ENCODE results near the gene MEX3C.

Gene MEX3C

DNA sequence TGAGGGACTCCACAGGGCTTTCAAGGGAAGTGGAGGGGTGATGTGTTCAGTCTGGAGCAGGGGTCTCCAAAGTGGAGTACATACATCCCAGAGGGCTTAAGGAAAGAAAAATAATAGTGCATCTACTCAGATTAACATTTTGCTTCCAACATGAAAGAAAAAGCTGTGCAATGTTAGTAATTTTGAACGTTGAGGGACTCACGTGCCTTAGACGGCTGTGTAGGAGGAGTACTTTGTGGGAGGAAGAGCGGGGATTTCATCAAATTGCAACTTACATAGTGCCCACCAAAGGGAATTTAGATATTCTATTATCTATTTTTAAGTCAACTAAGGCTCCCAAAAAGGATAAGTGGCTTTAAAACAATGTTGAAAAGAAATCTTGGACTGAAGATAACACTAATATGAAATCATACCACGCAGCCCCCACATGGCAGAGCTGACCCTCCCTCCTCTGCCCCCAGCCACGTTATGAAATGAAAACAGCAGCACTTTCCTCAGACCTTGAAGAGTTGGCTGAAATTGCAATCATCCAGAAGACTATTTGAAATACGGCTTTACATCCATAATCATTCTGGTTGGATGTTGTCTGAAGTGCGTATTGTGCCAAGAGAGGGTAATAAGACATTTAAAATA, 42.9 kb downstream of the MEX3C start:
- no peak for DNase-seq (ENCODE audit: low read depth in 2 of 3, low spot score in 1 of 3)

GRCh38 chr18:51153659-51154371, 43.7 kb downstream of the MEX3C start:
- DNase-seq (ENCODE audit: low read depth in 2 of 3, low spot score in 1 of 3): peak in 2 of 3 donors; percentile 18 to 24

GRCh38 chr18:51151568-51152511, 45.6 kb downstream of the MEX3C start:
- DNase-seq (ENCODE audit: low read depth in 2 of 3, low spot score in 1 of 3): peak; percentile 51 to 70 (median 61)

DNA sequence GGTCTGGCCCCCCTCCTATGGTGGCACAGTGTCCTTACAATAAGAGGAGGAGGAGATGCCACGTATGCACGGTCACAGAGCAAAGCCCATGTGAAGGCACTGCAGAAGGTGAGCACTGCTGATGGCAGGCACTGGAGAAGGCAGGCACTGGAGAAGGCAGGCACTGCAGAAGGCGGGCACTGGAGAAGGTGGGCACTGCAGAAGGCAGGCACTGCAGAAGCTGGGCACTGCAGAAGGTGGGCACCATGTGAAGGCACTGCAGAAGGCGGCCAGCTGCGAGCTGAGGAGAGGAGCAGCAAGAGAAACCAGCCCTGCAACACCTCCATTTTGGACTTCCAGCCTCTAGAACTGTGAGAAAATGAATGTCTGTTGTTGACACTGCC, 46.3 kb downstream of the MEX3C start:
- DNase-seq (ENCODE audit: low read depth in 2 of 3, low spot score in 1 of 3): no peak

DNA sequence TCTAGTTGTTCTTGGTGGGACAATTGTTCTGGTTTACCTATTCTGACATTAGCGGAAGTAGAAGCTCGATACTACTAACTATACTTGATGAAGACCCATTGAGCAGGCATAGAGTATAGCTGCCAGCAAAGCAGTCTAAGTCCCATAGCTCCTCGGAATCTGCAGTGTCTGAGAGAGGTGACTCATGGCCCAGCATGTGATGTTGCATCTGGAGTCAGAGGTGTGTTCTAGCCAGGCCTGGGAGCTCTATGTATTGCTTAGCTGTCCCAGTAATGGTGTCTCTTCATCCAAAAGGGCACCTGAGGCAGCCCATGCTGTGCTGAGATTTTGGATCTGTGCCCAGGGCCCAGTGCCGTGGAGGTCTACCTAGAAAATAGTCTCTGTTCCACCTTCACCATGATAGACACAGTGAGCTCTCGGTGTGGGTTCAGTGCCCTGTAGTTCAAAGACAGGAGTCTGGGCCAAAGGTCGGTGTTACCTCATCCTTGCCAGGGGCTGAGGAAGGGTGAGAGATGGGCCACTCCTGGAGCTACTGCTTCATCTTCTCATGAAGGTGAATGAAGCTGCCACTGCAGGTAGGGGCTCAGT, 47.3 kb downstream of the MEX3C start:
- no peak for DNase-seq (ENCODE audit: low read depth in 2 of 3, low spot score in 1 of 3)

GRCh38 chr18:51149670-51150069, 47.8 kb downstream of the MEX3C start:
- DNase-seq (ENCODE audit: low read depth in 2 of 3, low spot score in 1 of 3): no peak

- DNase-seq (ENCODE audit: low read depth in 2 of 3, low spot score in 1 of 3): no peak
Measured at GRCh38 chr18:51146909-51147308, 50.6 kb downstream of the MEX3C start.

- DNase-seq (ENCODE audit: low read depth in 2 of 3, low spot score in 1 of 3): no peak
Measured at GRCh38 chr18:51138936-51139335, 58.5 kb downstream of the MEX3C start.

- DNase-seq (ENCODE audit: low read depth in 2 of 3, low spot score in 1 of 3): no peak
Measured at GRCh38 chr18:51137891-51138290, 59.6 kb downstream of the MEX3C start.

DNA sequence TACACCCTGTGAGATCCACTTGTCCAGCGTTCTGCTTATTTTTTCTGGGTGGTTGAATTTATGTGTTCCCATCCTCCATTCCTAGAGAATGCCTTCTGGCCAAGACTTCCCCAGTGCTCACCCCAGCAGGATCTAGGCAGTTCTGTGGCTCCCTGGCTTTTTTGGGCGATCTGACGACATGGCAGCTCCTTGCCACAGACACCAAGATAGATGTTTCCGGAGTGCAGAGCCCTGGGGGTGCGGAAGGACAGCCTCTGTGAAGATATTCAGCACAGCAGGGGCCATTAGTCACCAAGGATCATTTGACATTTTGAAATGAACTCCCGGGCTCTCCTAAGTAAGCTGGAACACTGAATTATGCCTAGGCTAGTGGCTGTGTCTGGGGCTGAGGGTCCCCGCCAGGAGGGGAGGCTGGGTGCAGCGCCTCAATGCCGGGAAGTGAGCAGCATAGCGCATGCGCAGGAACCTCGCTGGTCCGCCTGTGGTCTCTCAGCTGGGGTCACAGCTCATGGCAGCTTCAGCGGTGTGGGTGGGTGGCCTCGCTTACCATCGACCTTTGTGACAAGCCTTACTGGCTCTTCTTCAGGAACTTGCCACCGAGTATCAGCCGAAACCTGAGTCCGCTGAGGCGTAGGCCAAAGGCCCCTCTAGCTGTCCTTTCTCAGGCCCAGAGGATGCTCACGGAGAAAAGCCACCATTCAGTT, 60.3 kb downstream of the MEX3C start:
- no peak for DNase-seq (ENCODE audit: low read depth in 2 of 3, low spot score in 1 of 3)

DNA sequence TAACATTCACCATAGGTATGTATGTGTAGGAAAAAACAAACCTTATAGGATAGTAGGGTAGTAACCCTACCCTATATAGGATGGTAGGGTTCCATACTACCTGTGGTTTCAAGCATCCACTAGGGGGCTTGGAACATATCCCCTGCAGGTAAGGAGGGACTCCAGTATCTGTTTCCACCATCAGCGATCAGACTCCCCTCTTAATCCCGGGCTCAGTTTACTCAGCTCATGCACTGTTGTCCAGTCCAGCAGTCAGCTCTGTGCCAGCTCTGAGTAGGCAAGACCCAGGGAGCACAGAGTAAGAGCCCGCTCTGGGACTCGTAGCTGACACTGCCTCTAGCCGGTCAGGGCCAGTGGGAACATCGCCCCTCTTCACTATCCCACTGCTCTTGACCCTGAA, 61.7 kb downstream of the MEX3C start:
- no peak for DNase-seq (ENCODE audit: low read depth in 2 of 3, low spot score in 1 of 3)

- DNase-seq (ENCODE audit: low read depth in 2 of 3, low spot score in 1 of 3): no peak
Measured at GRCh38 chr18:51135364-51135763, 62.1 kb downstream of the MEX3C start.

- DNase-seq (ENCODE audit: low read depth in 2 of 3, low spot score in 1 of 3): no peak
Measured at GRCh38 chr18:51134721-51135120, 62.8 kb downstream of the MEX3C start.

DNA sequence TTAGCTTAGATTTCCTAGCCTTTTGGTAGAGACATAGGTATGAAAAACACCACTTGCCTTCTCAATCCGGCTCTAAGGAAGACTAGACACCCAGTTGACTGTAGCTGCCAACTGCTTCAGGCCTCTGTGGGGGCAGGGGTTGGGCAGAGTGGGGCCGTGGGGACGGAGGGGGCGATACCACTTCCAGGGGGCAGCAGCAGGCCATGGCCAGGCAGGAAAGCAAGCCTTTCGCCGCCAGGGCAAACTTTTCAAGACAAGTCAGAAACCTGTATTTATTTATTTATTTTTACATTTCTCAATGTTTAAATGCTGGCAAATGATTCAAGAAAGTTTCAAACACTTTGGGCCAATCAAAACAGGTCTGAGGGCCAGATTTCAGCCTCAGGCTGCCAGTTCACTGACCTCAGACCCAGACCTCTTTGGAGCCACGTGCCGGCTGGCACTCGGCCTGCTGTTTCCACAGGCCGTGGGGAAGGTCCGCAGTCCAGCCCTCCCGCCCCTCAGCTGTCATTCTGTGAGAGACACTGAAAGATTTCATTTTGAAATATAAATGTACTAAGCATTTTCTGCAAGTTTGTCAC, 63.8 kb downstream of the MEX3C start:
- DNase-seq (ENCODE audit: low read depth in 2 of 3, low spot score in 1 of 3): no peak

DNA sequence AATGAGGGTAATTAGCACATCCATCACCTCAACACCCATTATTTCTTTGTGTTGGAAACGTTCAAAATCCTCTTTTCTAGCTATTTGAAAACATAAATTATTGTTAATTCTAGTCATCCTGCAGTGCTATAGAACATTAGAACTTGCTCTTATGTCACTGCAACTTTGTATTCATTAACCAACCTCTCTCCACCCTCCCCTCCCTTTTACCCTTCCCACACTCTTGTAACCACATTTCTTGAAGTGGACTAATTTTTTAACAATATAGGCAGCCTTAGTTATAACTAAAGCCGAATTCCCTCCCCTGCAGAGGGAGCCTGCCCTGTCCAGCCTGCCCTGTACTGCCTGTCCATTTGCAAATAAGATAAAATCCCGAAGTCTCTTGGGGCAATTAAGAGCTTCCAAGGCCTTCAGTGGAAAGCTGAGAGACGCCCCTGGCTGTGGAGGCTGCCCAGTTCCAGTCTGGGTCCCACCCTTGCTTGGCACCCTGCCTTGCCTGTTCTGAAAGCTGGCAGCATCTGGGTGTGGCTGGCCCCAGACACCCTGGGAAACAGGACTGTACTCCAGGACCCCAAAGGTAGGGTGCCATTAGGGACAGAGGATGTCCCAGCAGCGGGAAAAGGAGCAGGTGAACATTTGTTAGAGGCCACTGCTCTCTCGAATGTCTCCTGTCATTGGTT, 65.1 kb downstream of the MEX3C start:
- no peak for DNase-seq (ENCODE audit: low read depth in 2 of 3, low spot score in 1 of 3)

GRCh38 chr18:51128533-51128932, 68.9 kb downstream of the MEX3C start:
- no peak for DNase-seq (ENCODE audit: low read depth in 2 of 3, low spot score in 1 of 3)

- no peak for DNase-seq (ENCODE audit: low read depth in 2 of 3, low spot score in 1 of 3)
Measured at GRCh38 chr18:51127664-51128063, 69.8 kb downstream of the MEX3C start.

- DNase-seq (ENCODE audit: low read depth in 2 of 3, low spot score in 1 of 3): no peak
Measured at GRCh38 chr18:51125976-51126375, 71.5 kb downstream of the MEX3C start.

All from stimulated activated CD4-positive, alpha-beta T cell treated with anti-CD3 and anti-CD28 coated beads, Interleukin-12 subunit alpha, Interleukin-12 subunit beta, amount 100 ng/mL, for 48 hours (primary cell).